GM21737 (cell line): ENCODE measurements around the gene GRK1.

Experiments
- ATAC-seq: cut with Tn5 transposase; IDR thresholded peaks from one replicate; pipeline ENCODE4 v1.9.1; 2021; ENCODE audit warnings: mild to moderate bottlenecking, moderate library complexity; ENCODE audit not compliant: unreplicated experiment

GRK1 gene

DNA sequence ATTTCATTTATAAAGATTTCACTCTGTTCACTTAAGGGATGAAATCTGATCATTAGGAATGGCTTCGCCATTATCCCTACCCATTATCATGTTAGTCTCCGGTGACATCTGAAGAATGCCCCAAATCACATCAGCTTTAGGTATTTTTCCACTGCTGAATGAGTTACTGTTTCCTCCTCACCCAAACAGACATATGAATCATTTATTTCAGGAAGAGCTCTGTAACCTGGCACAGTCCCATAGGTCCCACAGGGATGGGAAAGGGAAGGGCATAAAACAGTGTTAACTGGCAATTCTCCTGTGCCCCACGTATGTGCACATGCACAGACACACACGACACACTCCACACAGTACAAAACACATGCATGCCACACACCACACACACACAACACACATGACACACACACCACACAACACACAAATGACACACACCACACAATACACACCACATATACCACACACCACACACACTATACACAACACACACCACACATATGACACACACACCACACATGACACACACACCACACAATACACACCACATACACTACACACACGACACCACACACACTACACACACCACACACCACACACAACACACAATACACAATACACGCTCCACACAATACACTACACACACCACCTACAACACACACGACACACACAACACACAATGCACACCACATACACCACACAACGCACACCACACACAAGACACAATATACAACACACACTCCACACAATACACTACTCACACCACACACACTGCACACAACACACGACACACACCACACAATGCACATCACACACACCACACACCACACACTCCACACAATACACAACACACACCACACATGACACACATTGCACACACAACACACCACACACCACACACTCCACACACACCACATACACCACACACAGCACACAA lies 107.4 kb downstream of the GRK1 start:
- no peak for ATAC-seq

DNA sequence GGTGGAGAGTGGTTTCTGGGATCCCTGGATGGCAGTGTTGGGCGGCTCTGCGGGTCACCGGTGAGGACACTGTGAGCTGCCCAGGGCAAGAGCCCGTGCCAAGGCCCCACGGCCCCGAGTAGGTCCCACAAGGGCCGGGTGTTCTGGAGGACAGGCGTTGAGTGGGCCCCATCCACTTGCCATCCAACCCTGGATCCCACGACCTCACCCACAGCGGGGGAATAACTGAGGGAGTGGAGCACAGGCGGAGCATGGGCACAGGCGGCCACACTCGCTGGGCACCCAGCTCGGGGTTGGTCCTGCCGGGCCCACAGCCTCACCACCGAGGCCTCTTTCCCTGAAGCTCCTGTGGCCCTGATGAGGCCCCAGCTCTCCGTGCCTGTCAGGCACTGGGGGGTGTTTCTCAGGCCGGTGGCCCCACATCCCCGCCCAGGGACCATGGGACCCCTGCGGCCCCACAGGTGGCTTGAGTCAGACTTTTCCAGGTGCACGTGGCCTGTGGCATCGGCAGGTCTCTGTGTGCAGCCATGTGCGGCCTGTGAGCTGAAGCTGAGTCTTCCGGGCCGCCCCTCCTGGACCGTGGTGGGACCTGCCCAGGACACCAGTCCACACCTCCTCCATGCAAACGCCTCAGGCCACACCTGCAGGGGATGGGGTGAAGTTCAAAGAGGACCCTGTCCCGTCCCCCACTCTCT lies 108.6 kb downstream of the GRK1 start:
- ATAC-seq: no peak

DNA sequence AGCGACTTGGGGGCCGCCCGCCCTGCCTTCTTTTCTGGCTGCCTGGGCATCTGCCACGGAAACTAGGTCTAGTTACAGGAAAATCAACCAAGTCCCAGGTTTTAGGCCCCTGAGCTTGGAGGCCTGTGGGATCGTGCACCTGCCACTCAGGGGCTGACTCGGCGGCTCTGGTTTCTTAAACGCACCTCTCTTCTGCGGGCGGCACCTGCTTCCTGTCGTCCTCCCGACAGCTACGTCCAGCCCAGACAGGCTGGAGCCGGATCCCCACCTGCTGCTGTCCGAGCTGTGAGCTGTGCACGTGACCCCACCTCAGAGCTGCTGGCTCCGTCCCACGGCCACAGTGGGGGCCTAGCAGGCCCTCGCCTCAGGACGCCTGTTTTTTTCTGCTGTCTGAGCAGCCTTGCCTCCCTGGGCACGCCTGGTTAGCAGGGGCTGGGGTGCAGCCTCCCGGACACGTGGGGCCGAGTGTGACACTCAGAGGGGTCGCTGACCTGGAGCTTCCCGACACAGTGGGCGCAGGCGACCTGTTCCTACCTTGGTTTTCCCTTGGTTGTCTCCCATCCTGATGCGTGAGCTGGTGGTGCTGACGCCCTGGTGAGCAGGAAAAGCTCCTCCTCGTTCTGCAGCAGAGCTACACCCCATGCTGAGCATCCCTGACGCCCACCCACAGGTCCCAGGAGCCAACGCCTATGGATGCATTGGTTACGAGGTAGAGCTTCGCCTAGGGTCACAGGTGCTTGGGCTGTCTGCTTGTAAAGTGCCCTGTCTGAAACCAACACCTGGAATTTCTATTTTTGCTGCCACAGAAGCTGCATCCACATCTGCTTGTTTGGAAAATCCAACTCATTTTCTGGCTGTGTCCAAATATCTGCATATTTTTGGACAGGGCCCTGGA lies 109.5 kb downstream of the GRK1 start:
- ATAC-seq: no peak

DNA sequence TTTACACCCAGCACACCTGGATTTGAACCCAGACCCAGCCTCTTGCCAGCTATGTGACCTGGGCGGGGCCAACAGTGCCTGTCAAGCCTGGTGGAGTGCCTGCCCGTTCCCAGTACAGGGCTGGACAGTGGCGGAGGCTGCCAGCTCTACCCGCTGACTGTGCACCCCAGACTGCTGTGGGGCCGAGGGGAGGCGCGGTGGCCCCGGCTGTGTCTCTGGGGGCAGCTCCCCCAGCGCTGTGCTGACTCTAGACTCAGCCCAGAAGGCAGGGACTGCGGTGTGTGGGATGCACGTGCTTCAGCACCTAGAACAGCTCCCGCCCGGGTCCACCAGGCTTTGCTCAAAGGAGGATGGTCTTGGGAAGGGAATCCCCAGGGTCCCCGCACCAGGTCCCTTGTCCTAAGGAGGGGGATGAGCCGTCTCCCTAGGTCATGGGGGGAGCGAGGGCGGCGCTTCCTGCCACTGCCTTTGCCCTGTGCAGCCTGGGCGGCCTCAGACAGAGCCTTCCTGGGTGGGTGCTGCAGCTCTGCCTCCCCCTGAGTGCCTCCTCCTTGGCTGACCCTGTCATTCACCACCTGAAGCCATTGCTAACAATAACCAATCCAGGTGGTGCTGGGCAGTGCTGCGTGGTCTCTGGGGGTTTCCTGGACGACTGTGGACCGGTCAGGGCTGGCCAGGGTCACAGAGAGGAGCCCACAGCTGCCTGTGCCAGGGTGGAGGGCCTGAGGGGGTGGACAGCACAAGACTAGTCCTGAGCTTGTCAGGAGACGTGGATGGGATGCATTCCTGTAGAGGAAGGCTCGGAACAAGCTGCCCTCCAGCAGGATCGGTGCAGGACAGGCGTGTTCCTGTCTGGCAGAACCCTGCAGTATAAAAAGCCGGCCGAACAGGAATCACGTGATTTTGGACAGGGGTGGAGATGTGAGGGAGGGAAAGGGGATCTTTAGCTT lies 110.6 kb downstream of the GRK1 start:
- ATAC-seq: no peak

DNA sequence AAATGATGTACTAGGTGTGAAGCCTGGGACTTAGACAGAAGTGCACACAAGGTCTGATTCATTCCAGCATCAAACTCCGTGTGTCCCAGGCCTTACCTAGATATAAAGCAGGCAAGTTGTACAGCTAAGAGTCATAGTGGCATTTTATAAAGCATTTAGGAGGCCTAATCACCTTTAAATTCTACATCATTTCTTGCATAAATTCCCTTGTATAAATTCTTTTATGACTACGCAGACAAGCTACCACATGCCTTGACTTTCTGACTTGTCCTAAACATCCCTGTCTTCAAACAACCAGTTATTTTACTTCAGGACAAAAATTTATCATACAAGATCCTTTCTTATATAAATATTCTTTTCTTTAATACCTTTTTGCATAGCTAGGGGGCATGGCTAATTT lies 114.6 kb downstream of the GRK1 start:
- no peak for ATAC-seq

DNA sequence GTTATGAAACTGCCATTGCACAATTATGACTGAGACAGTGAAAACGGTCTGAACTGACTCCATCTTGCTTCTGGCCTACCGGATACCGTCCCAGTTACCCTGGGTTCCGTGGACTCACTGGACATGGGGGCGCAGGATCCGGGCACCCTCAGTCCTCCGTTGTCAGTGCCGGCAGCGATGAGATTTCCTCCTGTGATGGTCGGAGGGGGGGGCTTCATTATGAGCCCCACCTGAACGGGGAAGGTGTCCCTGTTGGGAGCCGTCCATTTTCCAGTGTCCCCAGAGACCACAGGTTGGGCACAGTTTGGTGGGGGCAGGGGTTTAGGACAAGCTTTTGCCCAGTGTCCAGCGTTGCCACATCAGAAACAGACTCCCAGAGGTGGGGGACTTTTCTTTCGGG lies 115.5 kb downstream of the GRK1 start:
- ATAC-seq: no peak

DNA sequence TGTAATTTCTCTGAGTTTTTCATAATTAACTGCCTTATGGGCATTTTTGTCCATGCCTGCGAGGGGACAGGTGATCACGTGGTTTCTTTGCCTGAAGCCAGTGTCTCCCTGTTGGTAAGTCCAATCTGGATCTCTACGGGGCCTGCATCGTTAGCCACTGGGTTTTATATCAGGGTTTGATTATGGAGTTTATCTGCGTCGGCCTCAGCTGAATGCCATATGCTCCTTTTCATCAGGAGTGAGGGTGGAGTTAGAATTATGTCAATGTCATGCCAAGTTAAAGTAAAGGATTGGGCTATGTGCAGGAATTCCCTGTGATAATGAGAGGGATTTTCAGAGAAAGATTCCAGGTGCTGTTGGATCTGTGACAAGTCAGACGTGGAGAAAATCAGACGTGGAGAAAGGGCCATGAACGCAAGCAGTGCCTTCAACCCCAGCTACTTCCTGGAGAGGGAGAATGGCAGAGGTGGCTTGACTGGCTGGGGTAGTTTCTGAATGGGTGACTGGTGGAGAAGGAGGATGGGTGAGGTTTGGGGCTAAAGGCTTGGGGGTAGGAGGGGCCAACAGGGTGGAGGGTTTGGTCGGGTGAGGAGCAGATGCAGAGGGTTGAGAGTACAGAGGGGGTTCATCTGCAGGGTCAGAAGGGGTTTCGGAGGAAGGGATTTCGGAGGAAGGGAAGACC lies 116.3 kb downstream of the GRK1 start:
- no peak for ATAC-seq

DNA sequence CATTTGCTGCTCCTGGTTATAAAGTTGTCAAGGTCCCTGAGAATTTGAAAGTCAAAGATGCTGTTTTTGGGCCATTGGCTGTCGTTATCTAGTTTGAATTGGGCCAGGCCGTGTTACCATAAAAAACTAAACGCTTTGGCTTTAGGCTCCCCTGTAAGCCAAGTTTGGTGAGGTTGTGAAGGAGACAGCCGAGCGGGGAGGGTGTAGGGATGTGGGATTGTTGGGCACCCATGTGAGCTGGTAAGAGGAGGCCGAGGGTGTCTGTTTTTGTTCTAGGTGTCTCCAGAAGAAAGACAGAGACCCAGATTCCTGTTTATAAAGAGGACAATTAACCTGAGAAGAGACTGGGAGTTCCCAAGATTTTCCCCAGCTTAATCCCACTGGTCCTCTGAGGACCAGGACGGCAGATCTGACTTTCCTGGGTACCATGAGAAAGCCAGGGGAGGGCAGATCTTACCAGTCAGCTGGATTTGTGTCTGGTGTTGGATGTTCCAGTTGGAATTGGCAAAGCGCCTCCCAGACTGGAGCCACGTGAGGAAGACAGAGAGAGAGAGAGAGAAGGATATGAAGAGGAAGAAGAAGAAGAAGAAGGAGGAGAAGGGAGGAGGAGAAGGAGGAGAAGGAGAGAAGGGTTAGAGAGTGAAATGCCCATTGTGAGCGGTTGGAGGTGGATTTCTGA lies 117.1 kb downstream of the GRK1 start:
- ATAC-seq: no peak

DNA sequence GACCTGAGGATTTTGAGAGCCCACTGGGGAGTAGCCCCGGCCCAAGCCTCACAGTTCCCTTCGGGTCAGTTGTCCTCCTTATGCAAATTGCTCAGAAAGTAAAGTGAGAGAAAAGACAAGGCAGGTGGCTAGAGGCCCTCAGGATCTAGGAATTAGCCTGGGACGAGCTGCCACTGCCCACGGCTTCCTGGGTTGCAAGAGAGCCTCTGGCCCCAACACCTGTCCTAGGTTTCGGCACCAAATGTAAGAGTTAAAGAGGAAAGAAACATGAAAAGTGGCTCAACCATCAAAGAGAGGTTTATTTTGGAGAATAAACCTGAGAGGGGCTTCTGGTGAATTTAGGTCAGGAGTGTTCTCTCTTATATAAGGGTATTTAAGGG lies 117.6 kb downstream of the GRK1 start:
- ATAC-seq: no peak

DNA sequence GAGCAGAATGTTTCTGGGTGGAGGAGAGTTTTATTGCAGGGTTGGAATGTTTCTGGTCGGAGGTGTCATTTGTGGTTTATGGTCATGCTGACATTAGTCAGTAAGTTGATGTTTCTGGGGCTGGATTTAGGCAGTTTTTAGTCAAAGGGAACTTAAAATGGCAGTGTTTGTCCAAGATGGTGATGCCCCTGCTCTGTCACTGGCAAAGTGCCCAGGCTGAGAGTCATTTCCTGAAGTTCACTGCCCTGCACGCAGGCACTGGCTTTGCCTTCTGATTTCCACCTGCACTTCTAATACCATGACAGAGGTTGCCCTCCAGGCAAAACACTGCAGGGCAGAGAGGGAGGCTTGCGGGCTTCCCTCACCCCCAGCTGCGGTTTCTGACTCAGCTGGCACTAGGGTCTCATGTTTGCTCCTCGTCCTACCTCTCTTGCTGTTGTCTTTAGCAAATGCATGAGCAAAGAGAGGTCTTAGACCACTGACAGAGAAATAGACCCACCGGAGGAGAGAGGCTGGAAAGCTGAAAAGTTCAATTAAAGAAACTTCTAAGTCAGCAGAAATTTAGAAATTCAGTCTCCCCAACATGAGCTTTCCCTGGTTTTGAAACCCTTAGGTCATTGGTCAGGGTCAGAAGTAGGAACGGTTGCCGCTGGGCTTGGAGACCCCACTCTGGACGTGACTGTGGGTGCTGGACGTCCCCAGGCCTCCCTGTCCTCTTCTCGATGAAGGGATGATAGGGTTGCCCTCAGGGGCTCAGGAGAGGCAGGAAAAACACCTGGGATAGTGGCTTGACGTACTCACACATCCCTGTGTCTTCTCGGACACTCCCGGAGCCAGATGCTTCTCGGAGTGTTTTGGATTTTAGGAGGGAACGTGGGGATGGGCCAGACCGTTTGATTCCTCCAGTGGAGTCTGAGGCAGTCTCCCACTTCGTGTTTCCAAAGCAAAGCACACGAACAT lies 118.3 kb downstream of the GRK1 start:
- ATAC-seq: no peak

DNA sequence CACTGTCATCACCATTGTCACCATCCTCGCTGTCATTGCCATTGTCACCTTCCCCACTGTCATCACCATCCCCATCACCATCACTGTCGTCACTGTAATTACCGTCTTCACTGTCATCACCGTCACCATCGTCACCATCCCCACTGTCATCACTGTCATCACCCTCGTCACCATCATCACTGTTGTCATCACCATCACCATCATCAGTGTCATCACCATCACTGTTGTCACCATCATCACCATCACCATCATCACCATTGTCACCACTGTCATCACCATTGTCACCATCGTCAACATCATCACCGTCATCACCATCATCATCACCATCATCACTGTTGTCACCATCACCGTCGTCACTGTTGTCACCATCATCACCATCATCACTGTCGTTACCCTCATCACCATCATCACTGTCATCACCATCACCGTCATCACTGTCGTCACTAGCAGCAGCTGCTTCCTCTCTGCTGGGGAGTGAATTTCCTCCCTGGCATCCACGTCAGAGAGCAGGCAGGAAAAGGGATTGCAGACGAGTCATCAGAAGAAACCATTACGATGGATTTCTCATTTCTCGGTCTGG lies 119.3 kb downstream of the GRK1 start:
- no peak for ATAC-seq
